Right lobe of liver (tissue), 4 donors: Measurements from ENCODE around the gene RIMBP2.

Source experiments
- CTCF ChIP-seq, 4 donors: fragments of 200-600 bp in 3 of 4; fragments of 450-650 bp in 1 of 4; IDR thresholded peaks; one replicate each; pipeline versions ENCODE4 v1.5.1 to v1.8.0; 2016 to 2022; ENCODE audit warnings: antibody characterized with exemption in 4 of 4, mild to moderate bottlenecking in 2 of 4
- POLR2A ChIP-seq: fragments of 450-650 bp; IDR thresholded peaks from one replicate; pipeline ENCODE4 v1.6.1; 2017; ENCODE audit warnings: antibody characterized with exemption, mild to moderate bottlenecking
- donor health status: DM: no; HTN: no; CAD: no.
- donor health status: DM: no; HTN: no; CAD: no.
- donor health status: DM: no; HTN: yes; CAD: no.

DNA sequence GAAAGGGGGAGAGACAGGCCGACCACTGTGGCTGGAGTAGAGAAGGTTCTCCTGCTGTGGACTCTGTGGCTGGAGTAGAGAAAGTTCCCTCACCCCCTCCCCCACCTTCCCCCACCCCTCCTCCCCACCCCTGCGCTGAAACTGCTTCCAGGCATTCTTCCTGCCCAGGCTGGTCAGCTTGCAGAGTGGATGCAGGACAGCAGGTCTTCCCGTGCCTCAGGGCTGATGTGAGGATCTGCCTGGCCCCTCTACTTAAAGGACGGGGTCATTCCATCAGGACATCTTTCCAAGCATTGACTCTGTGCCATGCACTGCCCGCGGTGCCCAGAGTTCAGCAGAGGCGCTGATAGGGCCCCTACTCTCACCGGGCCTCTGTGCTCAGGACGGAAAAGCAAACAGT lies 13.2 kb upstream of the RIMBP2 start:
- TF ChIP-seq POLR2A (no peak), CTCF (IDR thresholded peaks at IDR 0.05) (no peak)
